ENCODE data around the gene NOTCH1.
A peak's percentile ranks its signal among the peaks of the same experiment; 100 is the strongest.

The NOTCH1 gene

GRCh38 chr9:136542241-136543040 is 3.4 kb downstream of the NOTCH1 start:
- ATAC-seq (ENCODE audit: insufficient read depth, low read depth): no peak
- H3K9ac ChIP-seq (ENCODE audit: low read depth, low read length): peak overlapping the region; percentile 96
- no peaks in the 10 kb centered on the region for H3K9me3 ChIP-seq (ENCODE audit: insufficient read depth, low read length, severe bottlenecking)
- H3K36me3 ChIP-seq (ENCODE audit: insufficient read depth, low read length): peaks cover 76% of the 10 kb centered on the region
- H4K20me1 ChIP-seq (ENCODE audit: insufficient read depth, low read length): peaks cover 78% of the 10 kb centered on the region
- H2AFZ ChIP-seq (ENCODE audit: low read depth, low read length): no peak overlapping the region
- H3K79me2 ChIP-seq (ENCODE audit: insufficient read depth, low read length): peaks cover 96% of the 10 kb centered on the region
- TF ChIP-seq CTCF (IDR thresholded peaks at IDR 0.05; ENCODE audit: borderline replicate concordance, extremely low read depth, low read length, poor library complexity, severe bottlenecking): no peak
- TF ChIP-seq EZH2 (IDR thresholded peaks at IDR 0.05; ENCODE audit: borderline replicate concordance, low read depth, low read length, severe bottlenecking): no peak
- peaks cover 70% of the 10 kb centered on the region for H3K4me1 ChIP-seq (ENCODE audit: insufficient read depth, low read length)
- H3K4me3 ChIP-seq (ENCODE audit: low read depth in 1 of 2, low read length in 2 of 2): peak overlapping the region in 1 of 2 experiments; percentile 88; a peak in 2 of 4 replicates
- no peaks in the 10 kb centered on the region for H3K27me3 ChIP-seq (ENCODE audit: insufficient read depth, low read length, poor library complexity)
- H3K27ac ChIP-seq (ENCODE audit: low read length): peak overlapping the region; percentile 88
- H3K4me2 ChIP-seq (ENCODE audit: insufficient read depth, low read length): peak overlapping the region; percentile 96
- no peak for DNase-seq

GRCh38 chr9:136541709-136542108 is 4.1 kb downstream of the NOTCH1 start:
- H4K20me1 ChIP-seq (ENCODE audit: insufficient read depth, low read length): peaks cover 85% of the 10 kb centered on the region
- peak overlapping the region in 1 of 2 experiments; percentile 48; a peak in 2 of 4 replicates for H3K4me3 ChIP-seq (ENCODE audit: low read depth in 1 of 2, low read length in 2 of 2)
- peak overlapping the region; percentile 41 for H3K9ac ChIP-seq (ENCODE audit: low read depth, low read length)
- peaks cover 70% of the 10 kb centered on the region for H3K4me1 ChIP-seq (ENCODE audit: insufficient read depth, low read length)
- H3K9me3 ChIP-seq (ENCODE audit: insufficient read depth, low read length, severe bottlenecking): no peaks in the 10 kb centered on the region
- peak overlapping the region; percentile 96 for H3K4me2 ChIP-seq (ENCODE audit: insufficient read depth, low read length)
- H3K27ac ChIP-seq (ENCODE audit: low read length): peak overlapping the region; percentile 62
- H3K27me3 ChIP-seq (ENCODE audit: insufficient read depth, low read length, poor library complexity): no peaks in the 10 kb centered on the region
- DNase-seq (no peak), ATAC-seq (ENCODE audit: insufficient read depth, low read depth) (no peak)
- H2AFZ ChIP-seq (ENCODE audit: low read depth, low read length): no peak overlapping the region
- H3K79me2 ChIP-seq (ENCODE audit: insufficient read depth, low read length): peaks cover 96% of the 10 kb centered on the region
- peaks cover 84% of the 10 kb centered on the region for H3K36me3 ChIP-seq (ENCODE audit: insufficient read depth, low read length)
- no peak for TF ChIP-seq CTCF (IDR thresholded peaks at IDR 0.05; ENCODE audit: borderline replicate concordance, extremely low read depth, low read length, poor library complexity, severe bottlenecking)
- TF ChIP-seq EZH2 (IDR thresholded peaks at IDR 0.05; ENCODE audit: borderline replicate concordance, low read depth, low read length, severe bottlenecking): no peak

- Histone ChIP-seq H4K20me1 (ENCODE audit: insufficient read depth, low read length) (peaks cover 90% of the 10 kb centered on the region), H3K79me2 (ENCODE audit: insufficient read depth, low read length) (peaks cover 96% of the 10 kb centered on the region), H3K4me1 (ENCODE audit: insufficient read depth, low read length) (peaks cover 69% of the 10 kb centered on the region), H3K4me2 (ENCODE audit: insufficient read depth, low read length) (peak overlapping the region; percentile 96), H3K27ac (ENCODE audit: low read length) (peak overlapping the region; percentile 62), H2AFZ (ENCODE audit: low read depth, low read length) (no peak overlapping the region), H3K4me3 (ENCODE audit: low read depth in 1 of 2, low read length in 2 of 2) (peak overlapping the region in 1 of 2 experiments; percentile 48; a peak in 2 of 4 replicates), H3K9me3 (ENCODE audit: insufficient read depth, low read length, severe bottlenecking) (no peaks in the 10 kb centered on the region), H3K9ac (ENCODE audit: low read depth, low read length) (peak overlapping the region; percentile 41), H3K27me3 (ENCODE audit: insufficient read depth, low read length, poor library complexity) (no peaks in the 10 kb centered on the region), H3K36me3 (ENCODE audit: insufficient read depth, low read length) (peaks cover 89% of the 10 kb centered on the region)
- DNase-seq: no peak
- TF ChIP-seq EZH2 (IDR thresholded peaks at IDR 0.05; ENCODE audit: borderline replicate concordance, low read depth, low read length, severe bottlenecking): no peak
- no peak for TF ChIP-seq CTCF (IDR thresholded peaks at IDR 0.05; ENCODE audit: borderline replicate concordance, extremely low read depth, low read length, poor library complexity, severe bottlenecking)
- no peak for ATAC-seq (ENCODE audit: insufficient read depth, low read depth)
Observed at GRCh38 chr9:136541179-136541578, 4.7 kb downstream of the NOTCH1 start.

Measured in DND-41 (cell line).